ENCODE measurements around the gene TSC22D2.

DNA sequence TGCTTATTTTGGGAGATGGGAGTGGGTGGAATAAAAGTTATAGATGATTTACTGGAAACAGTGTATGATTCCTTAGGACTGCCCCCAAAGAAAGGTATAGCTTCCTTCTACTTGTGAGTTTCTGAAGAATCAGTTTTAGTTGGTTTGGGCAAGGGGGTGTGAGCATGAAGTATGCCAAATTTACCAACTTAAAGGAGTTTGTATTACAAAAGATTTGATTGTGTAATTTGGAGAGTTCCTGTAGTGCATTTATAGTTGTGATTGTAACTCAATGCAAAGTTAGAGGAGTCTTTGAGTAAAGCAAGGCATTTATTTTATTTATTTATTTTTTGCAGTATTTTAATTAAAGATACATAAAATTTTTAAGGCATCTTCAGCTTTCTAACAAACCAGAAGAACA is 42.8 kb downstream of the TSC22D2 start:
- TF ChIP-seq POLR2A (IDR thresholded peaks at IDR 0.05): no peak
- TF ChIP-seq, protein P1, sequence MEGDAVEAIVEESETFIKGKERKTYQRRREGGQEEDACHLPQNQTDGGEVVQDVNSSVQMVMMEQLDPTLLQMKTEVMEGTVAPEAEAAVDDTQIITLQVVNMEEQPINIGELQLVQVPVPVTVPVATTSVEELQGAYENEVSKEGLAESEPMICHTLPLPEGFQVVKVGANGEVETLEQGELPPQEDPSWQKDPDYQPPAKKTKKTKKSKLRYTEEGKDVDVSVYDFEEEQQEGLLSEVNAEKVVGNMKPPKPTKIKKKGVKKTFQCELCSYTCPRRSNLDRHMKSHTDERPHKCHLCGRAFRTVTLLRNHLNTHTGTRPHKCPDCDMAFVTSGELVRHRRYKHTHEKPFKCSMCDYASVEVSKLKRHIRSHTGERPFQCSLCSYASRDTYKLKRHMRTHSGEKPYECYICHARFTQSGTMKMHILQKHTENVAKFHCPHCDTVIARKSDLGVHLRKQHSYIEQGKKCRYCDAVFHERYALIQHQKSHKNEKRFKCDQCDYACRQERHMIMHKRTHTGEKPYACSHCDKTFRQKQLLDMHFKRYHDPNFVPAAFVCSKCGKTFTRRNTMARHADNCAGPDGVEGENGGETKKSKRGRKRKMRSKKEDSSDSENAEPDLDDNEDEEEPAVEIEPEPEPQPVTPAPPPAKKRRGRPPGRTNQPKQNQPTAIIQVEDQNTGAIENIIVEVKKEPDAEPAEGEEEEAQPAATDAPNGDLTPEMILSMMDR (IDR thresholded peaks at IDR 0.05): no peak
